ENCODE data around the gene C11orf97.
"Not testable (repeated sequence)": the region's sequence is repeated elsewhere in the genome, so short reads cannot be mapped to it uniquely, and the experiment has no call there.

Gene C11orf97

DNA sequence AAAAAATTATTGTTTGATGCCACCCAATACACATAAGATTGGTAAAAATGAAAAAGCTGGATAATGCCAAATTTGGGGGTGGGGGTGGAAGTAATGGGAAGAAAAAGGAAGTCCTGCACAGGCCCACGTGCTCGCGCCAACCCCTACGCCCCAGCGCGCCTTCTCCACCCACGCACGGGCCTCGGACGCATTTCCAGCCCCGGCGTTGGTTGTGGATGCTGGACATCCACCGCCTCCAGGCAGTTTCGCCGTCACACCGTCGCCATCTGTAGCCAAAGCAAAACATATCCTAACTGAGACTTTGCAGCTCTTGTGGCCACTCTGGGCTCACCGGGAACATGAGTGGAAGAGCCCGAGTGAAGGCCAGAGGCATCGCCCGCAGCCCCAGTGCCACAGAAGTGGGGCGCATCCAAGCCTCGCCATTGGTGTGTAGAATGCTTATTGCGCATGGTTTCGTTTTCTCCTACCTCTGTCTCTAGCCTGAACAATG lies 55.0 kb downstream of the C11orf97 start, which contains the start of gene PIWIL4:
TSS of gene PIWIL4 (plus strand) at position 188 of the 490 bp plus-strand sequence. CDS start at position 339, 151 bp downstream.
- DNase-seq (ENCODE audit: low spot score), result no peak
- TF ChIP-seq, protein P1, sequence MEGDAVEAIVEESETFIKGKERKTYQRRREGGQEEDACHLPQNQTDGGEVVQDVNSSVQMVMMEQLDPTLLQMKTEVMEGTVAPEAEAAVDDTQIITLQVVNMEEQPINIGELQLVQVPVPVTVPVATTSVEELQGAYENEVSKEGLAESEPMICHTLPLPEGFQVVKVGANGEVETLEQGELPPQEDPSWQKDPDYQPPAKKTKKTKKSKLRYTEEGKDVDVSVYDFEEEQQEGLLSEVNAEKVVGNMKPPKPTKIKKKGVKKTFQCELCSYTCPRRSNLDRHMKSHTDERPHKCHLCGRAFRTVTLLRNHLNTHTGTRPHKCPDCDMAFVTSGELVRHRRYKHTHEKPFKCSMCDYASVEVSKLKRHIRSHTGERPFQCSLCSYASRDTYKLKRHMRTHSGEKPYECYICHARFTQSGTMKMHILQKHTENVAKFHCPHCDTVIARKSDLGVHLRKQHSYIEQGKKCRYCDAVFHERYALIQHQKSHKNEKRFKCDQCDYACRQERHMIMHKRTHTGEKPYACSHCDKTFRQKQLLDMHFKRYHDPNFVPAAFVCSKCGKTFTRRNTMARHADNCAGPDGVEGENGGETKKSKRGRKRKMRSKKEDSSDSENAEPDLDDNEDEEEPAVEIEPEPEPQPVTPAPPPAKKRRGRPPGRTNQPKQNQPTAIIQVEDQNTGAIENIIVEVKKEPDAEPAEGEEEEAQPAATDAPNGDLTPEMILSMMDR (IDR thresholded peaks at IDR 0.05; ENCODE audit: poor library complexity, severe bottlenecking), result no peak
- Histone ChIP-seq H3K36me3 (ENCODE audit: low read depth) (no peaks in the 10 kb centered on the region), H3K27ac (ENCODE audit: poor library complexity, severe bottlenecking) (no peak within 1 kb of the TSS), H3K4me1 (ENCODE audit: insufficient read depth, poor library complexity, severe bottlenecking) (no peaks in the 10 kb centered on the region), H3K9me3 (ENCODE audit: severe bottlenecking) (no peaks in the 10 kb centered on the region), H3K4me3 (ENCODE audit: severe bottlenecking) (no peak within 1 kb of the TSS), H3K27me3 (ENCODE audit: insufficient read depth, poor library complexity, severe bottlenecking) (no peaks in the 10 kb centered on the region)
- ATAC-seq (ENCODE audit: low read depth), result no peak

- no peaks in the 10 kb centered on the region for H3K36me3 ChIP-seq (ENCODE audit: low read depth)
Measured at GRCh38 chr11:94568200-94568599, 55.9 kb downstream of the C11orf97 start.

DNA sequence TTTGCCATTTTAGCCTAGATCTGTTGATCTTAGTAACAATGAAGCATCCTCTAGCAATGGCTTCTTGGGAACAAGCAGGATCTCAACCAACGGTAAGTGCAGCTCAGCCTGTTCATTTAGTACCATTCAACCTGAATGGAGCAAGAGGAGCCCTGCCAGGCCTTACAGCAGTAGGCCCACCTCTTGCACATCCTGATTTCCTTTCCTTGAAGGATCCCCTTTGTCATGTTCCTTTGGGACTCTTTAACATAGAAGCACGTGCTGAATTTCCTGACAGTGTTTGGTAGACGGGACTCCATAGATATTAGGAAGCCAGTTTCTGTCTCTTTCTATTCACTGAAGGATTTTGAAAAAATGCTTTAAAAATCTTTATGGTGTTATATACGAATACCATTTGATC lies 56.5 kb downstream of the C11orf97 start:
- no peak for ATAC-seq (ENCODE audit: low read depth)

More at GRCh38 chr11:94568200-94568599, 55.9 kb downstream of the C11orf97 start:
- DNase-seq (ENCODE audit: low spot score) (no peak), ATAC-seq (ENCODE audit: low read depth) (no peak)
- Histone ChIP-seq H3K4me3 (ENCODE audit: severe bottlenecking) (no peak overlapping the region), H3K27ac (ENCODE audit: poor library complexity, severe bottlenecking) (no peak overlapping the region), H3K9me3 (ENCODE audit: severe bottlenecking) (no peaks in the 10 kb centered on the region), H3K27me3 (ENCODE audit: insufficient read depth, poor library complexity, severe bottlenecking) (no peaks in the 10 kb centered on the region), H3K4me1 (ENCODE audit: insufficient read depth, poor library complexity, severe bottlenecking) (no peaks in the 10 kb centered on the region)
- TF ChIP-seq, protein P1 (IDR thresholded peaks at IDR 0.05; ENCODE audit: poor library complexity, severe bottlenecking), result no peak

DNA sequence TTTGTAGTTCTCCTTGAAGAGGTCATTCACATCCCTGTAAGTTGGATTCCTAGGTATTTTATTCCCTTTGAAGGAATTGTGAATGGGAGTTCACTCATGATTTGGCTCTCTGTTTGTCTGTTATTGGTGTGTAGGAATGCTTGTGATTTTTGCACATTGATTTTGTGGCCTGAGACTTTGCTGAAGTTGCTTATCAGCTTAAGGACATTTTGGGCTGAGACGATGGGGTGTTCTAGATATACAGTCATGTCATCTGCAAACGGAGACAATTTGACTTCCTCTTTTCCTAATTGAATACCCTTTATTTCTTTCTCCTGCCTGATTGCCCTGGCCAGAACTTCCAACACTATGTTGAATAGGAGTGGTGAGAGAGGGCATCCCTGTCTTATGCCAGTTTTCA lies 60.7 kb downstream of the C11orf97 start:
- H3K27me3 ChIP-seq (ENCODE audit: insufficient read depth, poor library complexity, severe bottlenecking); H3K9me3 ChIP-seq (ENCODE audit: severe bottlenecking); H3K4me3 ChIP-seq (ENCODE audit: severe bottlenecking); ATAC-seq (ENCODE audit: low read depth); H3K4me1 ChIP-seq (ENCODE audit: insufficient read depth, poor library complexity, severe bottlenecking); DNase-seq (ENCODE audit: low spot score); H3K27ac ChIP-seq (ENCODE audit: poor library complexity, severe bottlenecking); H3K36me3 ChIP-seq (ENCODE audit: low read depth): not testable (repeated sequence)

More for the DNA sequence above, 56.5 kb downstream of the C11orf97 start:
- Histone ChIP-seq H3K4me3 (ENCODE audit: severe bottlenecking) (no peak overlapping the region), H3K27me3 (ENCODE audit: insufficient read depth, poor library complexity, severe bottlenecking) (no peaks in the 10 kb centered on the region), H3K27ac (ENCODE audit: poor library complexity, severe bottlenecking) (no peak overlapping the region), H3K4me1 (ENCODE audit: insufficient read depth, poor library complexity, severe bottlenecking) (no peaks in the 10 kb centered on the region), H3K36me3 (ENCODE audit: low read depth) (no peaks in the 10 kb centered on the region), H3K9me3 (ENCODE audit: severe bottlenecking) (no peaks in the 10 kb centered on the region)
- DNase-seq (ENCODE audit: low spot score), result no peak
- TF ChIP-seq, protein P1 (IDR thresholded peaks at IDR 0.05; ENCODE audit: poor library complexity, severe bottlenecking), result no peak

DNA sequence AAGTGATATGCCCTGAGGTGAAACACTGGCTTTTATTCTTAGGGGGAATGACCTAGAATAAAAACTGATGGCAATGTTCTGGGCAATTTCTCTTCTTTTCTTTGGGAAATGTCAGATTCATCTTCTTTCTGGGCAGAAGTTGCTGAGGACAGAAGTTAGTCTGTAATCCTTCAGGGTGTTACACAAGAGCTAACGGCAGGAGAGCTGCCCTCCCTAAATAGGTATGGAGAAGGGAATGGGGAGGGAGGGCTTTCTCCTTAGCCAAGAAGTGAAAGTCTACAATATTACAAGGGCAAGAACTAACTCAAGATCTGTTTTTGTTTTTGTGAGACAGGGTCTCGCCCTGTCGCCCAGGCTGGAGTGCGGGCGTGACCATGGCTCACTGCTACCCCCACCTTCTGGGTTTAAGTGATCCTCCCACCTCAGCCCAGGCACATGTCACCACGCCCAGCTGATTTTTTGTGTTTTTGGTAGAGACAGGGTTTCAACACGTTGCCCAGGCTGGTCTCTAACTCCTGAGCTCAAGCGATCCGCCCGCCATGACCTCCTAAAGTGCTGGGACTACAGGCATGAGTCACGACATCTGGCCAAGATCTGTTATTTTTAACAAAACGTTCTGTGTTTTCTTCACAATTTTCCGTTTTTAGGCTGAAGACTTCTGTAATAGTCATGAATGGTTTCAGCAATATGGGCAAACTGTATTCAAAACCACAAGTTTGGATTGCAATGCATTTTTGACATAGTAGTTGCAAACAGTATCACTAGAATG lies 62.1 kb downstream of the C11orf97 start:
- no peak overlapping the region for H3K27ac ChIP-seq (ENCODE audit: poor library complexity, severe bottlenecking)
- TF ChIP-seq, protein P1 (IDR thresholded peaks at IDR 0.05; ENCODE audit: poor library complexity, severe bottlenecking), result no peak
- DNase-seq (ENCODE audit: low spot score), result no peak
- ATAC-seq (ENCODE audit: low read depth), result no peak
- H3K36me3 ChIP-seq (ENCODE audit: low read depth), result no peaks in the 10 kb centered on the region
- no peaks in the 10 kb centered on the region for H3K4me1 ChIP-seq (ENCODE audit: insufficient read depth, poor library complexity, severe bottlenecking)
- H3K27me3 ChIP-seq (ENCODE audit: insufficient read depth, poor library complexity, severe bottlenecking), result peaks cover 5% of the 10 kb centered on the region
- H3K4me3 ChIP-seq (ENCODE audit: severe bottlenecking), result no peak overlapping the region
- H3K9me3 ChIP-seq (ENCODE audit: severe bottlenecking), result no peaks in the 10 kb centered on the region

Measured in RWPE2 (cell line).